GM23248 (cell line): ENCODE measurements around the gene MPZL2. TPM values are rescaled to one million over a fixed set of nuclear protein-coding genes. Genes with fewer than 3 reads are reported as not detected.

Experiments
- DNase-seq: peaks from one replicate; pipeline ENCODE4 v3.0.0-alpha.2; 2015
- H2AFZ ChIP-seq: fragments of 200-600 bp; sonication (generic); 2 replicates; pipeline ENCODE4 v1.6.1; 2016; ENCODE audit warnings: antibody characterized with exemption
- H3F3A ChIP-seq: fragments of 200-600 bp; sonication (generic); 2 replicates; pipeline ENCODE4 v1.6.1; 2016; ENCODE audit warnings: mild to moderate bottlenecking, antibody characterized with exemption, mixed run types; ENCODE audit not compliant: insufficient read depth
- H3K27ac ChIP-seq: fragments of 200-600 bp; sonication (generic); 2 replicates; pipeline ENCODE4 v1.5.1; 2016; ENCODE audit warnings: mild to moderate bottlenecking
- H3K27me3 ChIP-seq: fragments of 200-600 bp; sonication (generic); replicated peaks from 2 replicates; pipeline ENCODE4 v1.6.1; 2016; ENCODE audit warnings: mild to moderate bottlenecking; ENCODE audit not compliant: insufficient read depth
- H3K36me3 ChIP-seq: fragments of 200-600 bp; sonication (generic); 2 replicates; pipeline ENCODE4 v1.6.1; 2016; ENCODE audit warnings: low read depth, mild to moderate bottlenecking
- H3K4me1 ChIP-seq: fragments of 200-600 bp; sonication (generic); 2 replicates; pipeline ENCODE4 v1.6.1; 2016; ENCODE audit warnings: mild to moderate bottlenecking; ENCODE audit not compliant: insufficient read depth
- H3K4me2 ChIP-seq: fragments of 200-600 bp; sonication (generic); one replicate; pipeline ENCODE4 v1.6.1; 2016; ENCODE audit warnings: mild to moderate bottlenecking; ENCODE audit not compliant: unreplicated experiment
- H3K4me3 ChIP-seq: fragments of 200-600 bp; sonication (generic); 2 replicates; pipeline ENCODE4 v1.5.1; 2016; ENCODE audit warnings: mild to moderate bottlenecking
- H3K79me2 ChIP-seq: fragments of 200-600 bp; sonication (generic); 2 replicates; pipeline ENCODE4 v1.6.1; 2016; ENCODE audit warnings: mild to moderate bottlenecking; ENCODE audit not compliant: insufficient read depth
- H3K9ac ChIP-seq: fragments of 200-600 bp; sonication (generic); 2 replicates; pipeline ENCODE4 v1.6.1; 2016; ENCODE audit warnings: mild to moderate bottlenecking
- H3K9me2 ChIP-seq: fragments of 200-600 bp; sonication (generic); 2 replicates; pipeline ENCODE4 v1.6.1; 2016; ENCODE audit warnings: mixed run types, mild to moderate bottlenecking, moderate library complexity; ENCODE audit not compliant: insufficient read depth
- H3K9me3 ChIP-seq: fragments of 200-600 bp; sonication (generic); one replicate; pipeline ENCODE4 v1.6.1; 2017; ENCODE audit warnings: low read depth
- H4K20me1 ChIP-seq: fragments of 200-600 bp; sonication (generic); 2 replicates; pipeline ENCODE4 v1.6.0; 2016; ENCODE audit not compliant: insufficient read depth
- EZH2 ChIP-seq: fragments of 200-600 bp; sonication (generic); IDR thresholded peaks from 2 replicates; pipeline ENCODE4 v1.6.1; 2018; ENCODE audit warnings: antibody characterized with exemption, mild to moderate bottlenecking; ENCODE audit not compliant: insufficient read depth, poor library complexity, severe bottlenecking
- EZH2phosphoT487 ChIP-seq: fragments of 200-600 bp; sonication (generic); IDR thresholded peaks from 2 replicates; pipeline ENCODE4 v1.6.1; 2018; ENCODE audit warnings: antibody characterized with exemption, moderate library complexity, mild to moderate bottlenecking, low read depth; ENCODE audit not compliant: insufficient read depth
- WGBS, 2 experiments: methylation state at CpG; one replicate each; pipeline ENCODE4 v1.1.6; 2015 to 2017; ENCODE audit warnings: low lambda C conversion rate in 2 of 2, low coverage in 1 of 2; ENCODE audit errors: missing lambda C conversion rate in 2 of 2; 5-methylcytosine and 5-hydroxymethylcytosine counted together
- in situ Hi-C: fragments of 300-500 bp; cut with MboI; formaldehyde crosslinking; loops from 2 replicates; pipeline ENCODE4 v1.15.0; 2020
- polyA plus RNA-seq: library from polyadenylated mRNA; unstranded; fragments of >200 nt; fragmentation: Nextera tagmentation; extraction: Ambion mirVana; gene quantifications from 2 replicates; pipeline ENCODE4 v1.2.1, GENCODE V29; 2016
- total RNA-seq: library from RNA; depleted of rRNA; stranded (reverse); fragments of >200 nt; shearing (Covaris generic); gene quantifications from 2 replicates; pipeline ENCODE4 v1.2.3, GENCODE V29; 2014

MPZL2 gene
- total and polyA plus RNA-seq, 2 experiments from 2014 or later = not detected

DNA sequence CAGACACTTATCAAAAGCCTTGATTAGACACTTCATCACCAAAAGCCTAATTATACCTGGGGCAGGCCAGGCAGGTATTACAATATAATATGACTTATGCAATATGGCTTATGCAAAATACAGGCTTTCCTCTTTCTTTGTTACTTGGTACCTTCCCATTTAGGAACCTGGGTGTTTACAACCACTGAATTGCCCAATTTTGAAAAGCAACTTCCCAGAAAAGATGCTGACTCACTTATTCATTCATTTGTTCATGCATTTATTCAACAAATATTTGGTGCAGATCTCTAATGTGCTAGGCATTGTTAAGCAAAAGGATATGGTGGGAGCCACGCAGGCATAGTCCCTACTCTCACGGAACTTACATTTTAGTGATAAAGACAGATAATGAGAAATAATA, 25.7 kb downstream of the MPZL2 start:
- no peak overlapping the region for H3K4me3 ChIP-seq
- H3K9me3 ChIP-seq = no peaks in the 10 kb centered on the region
- peaks cover 7% of the 10 kb centered on the region for H3K4me1 ChIP-seq
- no peaks in the 10 kb centered on the region for H3F3A ChIP-seq
- 66 to 77% methylated on average over 2 of the region's 2 CpGs for WGBS, 2 experiments
- DNase-seq = no peak
- no peak overlapping the region for H3K9ac ChIP-seq
- H3K9me2 ChIP-seq = no peaks in the 10 kb centered on the region
- TF ChIP-seq EZH2phosphoT487 = no peak
- no peak for TF ChIP-seq EZH2
- H3K27me3 ChIP-seq = peaks cover 19% of the 10 kb centered on the region
- in situ Hi-C loops = no loop called here
- no peaks in the 10 kb centered on the region for H3K79me2 ChIP-seq
- no peak overlapping the region for H2AFZ ChIP-seq
- H3K36me3 ChIP-seq = no peaks in the 10 kb centered on the region
- no peak overlapping the region for H3K4me2 ChIP-seq
- no peaks in the 10 kb centered on the region for H4K20me1 ChIP-seq
- H3K27ac ChIP-seq = no peak overlapping the region

DNA sequence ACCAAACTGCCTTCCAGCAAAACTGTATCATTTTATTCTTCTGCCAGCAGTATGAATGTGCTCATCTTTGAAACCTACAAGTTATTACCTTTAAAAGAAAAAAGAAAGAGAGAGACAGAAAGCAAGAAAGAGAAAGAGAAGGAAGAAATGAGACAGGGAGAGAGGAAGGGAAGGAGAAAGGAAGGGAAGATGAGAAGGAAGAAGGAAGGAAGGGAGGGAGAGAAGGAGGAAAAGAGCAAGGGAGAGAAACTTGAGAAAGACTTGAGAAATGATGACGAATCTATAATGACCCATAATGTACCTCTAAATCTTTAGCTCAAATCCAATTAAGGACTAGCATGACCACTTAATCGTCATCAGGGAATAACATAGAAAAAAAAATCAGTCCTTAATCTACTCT, 27.9 kb downstream of the MPZL2 start:
- in situ Hi-C loops = no loop called here
- H3K4me3 ChIP-seq = no peak overlapping the region
- no peak overlapping the region for H3K4me2 ChIP-seq
- no peak for DNase-seq
- peaks cover 1% of the 10 kb centered on the region for H3K4me1 ChIP-seq
- H3K27ac ChIP-seq = no peak overlapping the region
- no peaks in the 10 kb centered on the region for H3F3A ChIP-seq
- H3K9me3 ChIP-seq = no peaks in the 10 kb centered on the region
- peaks cover 24% of the 10 kb centered on the region; the same call in 1 of the 2 replicates for H3K27me3 ChIP-seq
- H3K79me2 ChIP-seq = no peaks in the 10 kb centered on the region
- 20 to 22% methylated on average over 2 of the region's 2 CpGs for WGBS, 2 experiments
- H2AFZ ChIP-seq = no peak overlapping the region
- no peaks in the 10 kb centered on the region for H3K9me2 ChIP-seq
- no peaks in the 10 kb centered on the region for H4K20me1 ChIP-seq
- no peak overlapping the region for H3K9ac ChIP-seq
- no peak for TF ChIP-seq EZH2
- TF ChIP-seq EZH2phosphoT487 = no peak
- H3K36me3 ChIP-seq = no peaks in the 10 kb centered on the region

DNA sequence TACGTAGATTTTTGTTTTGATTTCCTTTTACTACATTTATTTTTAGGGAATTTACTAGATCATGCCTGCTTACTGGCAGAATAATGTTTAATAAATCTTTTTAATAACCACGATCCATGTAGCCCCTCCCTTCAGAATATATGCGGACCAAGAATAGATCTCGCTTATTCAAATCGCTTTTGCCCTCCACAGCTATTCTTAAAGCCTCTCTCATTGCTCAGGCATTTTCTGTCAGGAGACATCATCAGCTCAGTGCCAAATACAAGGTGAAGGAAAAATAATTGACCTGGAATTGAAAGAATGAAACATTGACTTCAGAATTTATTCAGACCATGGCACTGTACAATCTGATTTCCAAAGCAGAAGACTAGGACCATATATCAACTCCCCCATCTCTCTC, 29.3 kb downstream of the MPZL2 start:
- no peaks in the 10 kb centered on the region for H3K4me1 ChIP-seq
- no peak overlapping the region for H2AFZ ChIP-seq
- no peaks in the 10 kb centered on the region for H4K20me1 ChIP-seq
- H3K27me3 ChIP-seq = peaks cover 24% of the 10 kb centered on the region; the same call in 1 of the 2 replicates
- no peaks in the 10 kb centered on the region for H3K79me2 ChIP-seq
- no peak overlapping the region for H3K9ac ChIP-seq
- H3K9me2 ChIP-seq = no peaks in the 10 kb centered on the region
- H3K4me2 ChIP-seq = no peak overlapping the region
- H3F3A ChIP-seq = no peaks in the 10 kb centered on the region
- WGBS, 2 experiments = 70 to 73% methylated on average over 5 of the region's 5 CpGs
- no peak overlapping the region for H3K27ac ChIP-seq
- no peak overlapping the region for H3K4me3 ChIP-seq
- in situ Hi-C loops = no loop called here
- no peaks in the 10 kb centered on the region for H3K36me3 ChIP-seq
- TF ChIP-seq EZH2phosphoT487 = no peak
- TF ChIP-seq EZH2 = no peak
- DNase-seq = no peak
- no peaks in the 10 kb centered on the region for H3K9me3 ChIP-seq

DNA sequence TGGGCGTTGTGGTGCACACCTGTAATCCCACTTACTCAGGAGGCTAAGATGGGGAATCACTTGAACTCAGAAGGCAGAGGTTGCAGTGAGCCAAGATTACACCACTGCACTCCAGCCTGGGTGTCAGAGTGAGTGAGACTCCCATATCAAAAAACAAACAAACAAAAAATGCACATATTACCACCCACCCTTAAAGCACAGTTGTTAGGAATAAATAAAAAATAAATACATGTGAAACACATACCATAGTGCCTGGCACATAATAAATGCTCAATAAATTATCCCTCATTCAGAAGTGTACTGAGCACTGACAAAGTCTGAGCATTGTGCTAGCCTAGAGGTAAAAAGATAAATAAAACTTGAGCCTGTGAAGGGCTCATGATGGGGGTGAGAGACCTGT, 30.2 kb downstream of the MPZL2 start:
- DNase-seq = no peak
- no peak overlapping the region for H2AFZ ChIP-seq
- H3K4me2 ChIP-seq = no peak overlapping the region
- H3K4me1 ChIP-seq = no peaks in the 10 kb centered on the region
- H3K9ac ChIP-seq = no peak overlapping the region
- no peaks in the 10 kb centered on the region for H3F3A ChIP-seq
- no peaks in the 10 kb centered on the region for H3K79me2 ChIP-seq
- no peaks in the 10 kb centered on the region for H4K20me1 ChIP-seq
- TF ChIP-seq EZH2phosphoT487 (no peak), EZH2 (no peak)
- H3K9me3 ChIP-seq = no peaks in the 10 kb centered on the region
- no peak overlapping the region for H3K27ac ChIP-seq
- H3K4me3 ChIP-seq = no peak overlapping the region
- in situ Hi-C loops = no loop called here
- H3K36me3 ChIP-seq = no peaks in the 10 kb centered on the region
- 36 to 38% methylated on average over 1 of the region's 1 CpG for WGBS, 2 experiments
- H3K9me2 ChIP-seq = no peaks in the 10 kb centered on the region
- H3K27me3 ChIP-seq = peaks cover 24% of the 10 kb centered on the region; the same call in 1 of the 2 replicates

DNA sequence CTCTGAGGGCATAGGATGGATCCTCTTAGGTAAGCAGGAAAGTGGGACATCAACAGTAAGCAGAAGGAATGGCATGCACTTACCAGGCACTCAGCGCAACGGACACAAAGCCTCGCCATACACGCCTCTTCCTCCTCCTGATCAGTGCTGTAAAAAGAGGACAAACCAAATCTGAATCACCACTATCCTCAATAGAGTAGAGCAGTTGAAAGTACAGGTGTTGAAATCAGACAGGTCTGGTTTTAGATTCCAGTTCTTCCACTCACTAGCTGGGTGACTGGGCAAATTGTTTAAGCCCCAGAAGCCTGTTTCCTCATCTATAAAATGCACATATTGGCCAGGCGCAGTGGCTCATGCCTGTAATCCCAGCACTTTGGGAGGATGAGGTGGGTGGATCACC, 30.7 kb downstream of the MPZL2 start:
- H3K9me3 ChIP-seq = no peaks in the 10 kb centered on the region
- no peaks in the 10 kb centered on the region for H3K9me2 ChIP-seq
- no peaks in the 10 kb centered on the region for H3K79me2 ChIP-seq
- no peaks in the 10 kb centered on the region for H4K20me1 ChIP-seq
- no peak overlapping the region for H2AFZ ChIP-seq
- in situ Hi-C loops = no loop called here
- H3K27me3 ChIP-seq = peaks cover 24% of the 10 kb centered on the region; the same call in 1 of the 2 replicates
- H3K4me3 ChIP-seq = no peak overlapping the region
- H3K27ac ChIP-seq = no peak overlapping the region
- TF ChIP-seq EZH2phosphoT487 (no peak), EZH2 (no peak)
- H3F3A ChIP-seq = no peaks in the 10 kb centered on the region
- H3K4me1 ChIP-seq = no peaks in the 10 kb centered on the region
- no peaks in the 10 kb centered on the region for H3K36me3 ChIP-seq
- 80 to 89% methylated on average over 5 of the region's 5 CpGs for WGBS, 2 experiments
- H3K4me2 ChIP-seq = no peak overlapping the region
- H3K9ac ChIP-seq = no peak overlapping the region
- DNase-seq = no peak
